ENCODE measurements around the gene YPEL1.
"Not testable (repeated sequence)": the region's sequence is repeated elsewhere in the genome, so short reads cannot be mapped to it uniquely, and the experiment has no call there.

DNA sequence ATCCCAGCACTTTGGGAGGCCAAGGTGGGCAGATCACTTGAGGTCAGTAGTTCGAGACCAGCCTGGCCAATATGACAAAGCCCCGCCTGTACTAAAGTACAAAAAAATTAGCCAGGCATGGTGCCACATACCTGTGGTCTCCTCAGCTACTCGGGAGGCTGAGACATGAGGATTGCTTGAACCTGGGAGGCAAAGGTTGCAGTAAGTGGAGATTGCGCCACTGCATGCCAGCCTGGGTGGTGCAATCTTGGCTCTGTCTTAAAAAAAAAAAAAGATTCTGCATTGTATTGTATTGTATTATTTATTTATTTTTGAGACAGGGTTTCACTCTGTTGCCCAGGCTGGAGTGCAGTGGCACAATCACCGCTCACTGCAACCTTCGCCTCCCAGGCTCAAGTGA, 9.3 kb upstream of the YPEL1 start:
- not testable (repeated sequence) for TF ChIP-seq CTCF (IDR thresholded peaks at IDR 0.05); EZH2 (IDR thresholded peaks at IDR 0.05; ENCODE audit: borderline replicate concordance, insufficient read depth, low read depth, low read length, poor library complexity, severe bottlenecking)

Data from B cell (primary cell).